ENCODE results near the gene KSR1.
"Not testable (repeated sequence)": the region's sequence is repeated elsewhere in the genome, so short reads cannot be mapped to it uniquely, and the experiment has no call there.

KSR1 gene

GRCh38 chr17:27628376-27628775 lies 172.1 kb downstream of the KSR1 start:
- Histone ChIP-seq H3K79me2 (ENCODE audit: insufficient read depth, low read depth) (no peaks in the 10 kb centered on the region), H3K36me3 (ENCODE audit: insufficient read depth) (no peaks in the 10 kb centered on the region), H3K27me3 (ENCODE audit: insufficient read depth, low read depth) (no peaks in the 10 kb centered on the region), H3K4me1 (ENCODE audit: low read depth, poor library complexity, severe bottlenecking) (peaks cover 7% of the 10 kb centered on the region), H2AFZ (ENCODE audit: low read depth) (no peak overlapping the region), H3K27ac (no peak overlapping the region), H3K9ac (no peak overlapping the region), H4K20me1 (ENCODE audit: insufficient read depth) (no peaks in the 10 kb centered on the region), H3K4me3 (IDR thresholded peaks at IDR 0.05; ENCODE audit: insufficient read depth, low read depth, low read length) (no peak overlapping the region), H3K4me2 (no peak overlapping the region)
- no peak for TF ChIP-seq CTCF (conservative IDR thresholded peaks at IDR 0.05; ENCODE audit: low read depth, low read length)

GRCh38 chr17:27629260-27629659 lies 173.0 kb downstream of the KSR1 start:
- not testable (repeated sequence) for H3K4me3 ChIP-seq (IDR thresholded peaks at IDR 0.05; ENCODE audit: insufficient read depth, low read depth, low read length); H3K36me3 ChIP-seq (ENCODE audit: insufficient read depth); H3K27me3 ChIP-seq (ENCODE audit: insufficient read depth, low read depth); H2AFZ ChIP-seq (ENCODE audit: low read depth); H3K27ac ChIP-seq; H3K9ac ChIP-seq; H3K4me1 ChIP-seq (ENCODE audit: low read depth, poor library complexity, severe bottlenecking); H3K79me2 ChIP-seq (ENCODE audit: insufficient read depth, low read depth); H3K4me2 ChIP-seq; H4K20me1 ChIP-seq (ENCODE audit: insufficient read depth)

DNA sequence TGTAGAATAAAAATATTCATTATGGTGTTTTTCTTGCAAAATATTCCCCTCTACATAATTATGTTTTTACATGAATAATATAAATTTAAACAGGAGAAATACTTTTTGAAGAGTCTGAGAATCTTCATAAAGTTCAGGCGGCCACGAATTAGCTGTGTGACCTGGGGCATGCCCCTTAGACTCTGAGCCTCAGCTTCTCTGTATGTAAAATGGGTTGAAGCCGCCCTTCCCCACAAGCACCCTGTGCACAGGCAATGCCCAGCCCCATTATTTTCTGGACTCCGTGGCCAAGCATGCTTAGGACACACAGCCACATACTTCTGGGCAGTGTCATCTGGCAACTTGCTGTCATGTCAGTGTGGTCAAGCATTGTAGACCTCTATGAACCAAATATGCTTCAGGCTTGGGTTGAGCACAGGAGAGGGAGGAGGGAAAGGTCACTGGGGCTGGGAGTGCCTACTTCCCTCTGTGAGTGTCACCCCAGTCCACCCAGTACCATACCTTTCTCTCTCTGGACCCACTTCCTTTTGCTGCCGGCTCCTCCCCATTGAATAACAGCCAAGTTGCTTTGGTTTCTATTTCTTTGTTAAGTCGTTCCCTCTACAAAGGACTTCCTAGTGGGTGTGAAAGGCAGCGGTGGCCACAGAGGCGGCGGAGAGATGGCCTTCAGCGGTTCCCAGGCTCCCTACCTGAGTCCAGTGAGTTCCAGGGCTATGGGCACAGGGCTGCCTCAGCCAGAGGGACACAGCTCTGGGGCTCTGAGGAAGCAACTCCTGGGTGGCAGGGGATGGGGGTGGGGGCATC lies 174.6 kb downstream of the KSR1 start, which contains the start of gene LGALS9:
TSS of gene LGALS9 (plus strand) at position 582 of the 804 bp plus-strand sequence. CDS start at position 660, 78 bp downstream.
- no peak for TF ChIP-seq CTCF (conservative IDR thresholded peaks at IDR 0.05; ENCODE audit: low read depth, low read length)
- Histone ChIP-seq H3K79me2 (ENCODE audit: insufficient read depth, low read depth) (no peaks in the 10 kb centered on the region), H3K4me3 (IDR thresholded peaks at IDR 0.05; ENCODE audit: insufficient read depth, low read depth, low read length) (no peak within 1 kb of the TSS), H3K36me3 (ENCODE audit: insufficient read depth) (no peaks in the 10 kb centered on the region), H3K4me2 (peak within 1 kb of the TSS; percentile 42), H3K9ac (no peak within 1 kb of the TSS; the same call in 1 of the 2 replicates), H3K27me3 (ENCODE audit: insufficient read depth, low read depth) (no peaks in the 10 kb centered on the region), H2AFZ (ENCODE audit: low read depth) (no peak within 1 kb of the TSS; the same call in 1 of the 2 replicates), H3K4me1 (ENCODE audit: low read depth, poor library complexity, severe bottlenecking) (peaks cover 7% of the 10 kb centered on the region), H4K20me1 (ENCODE audit: insufficient read depth) (no peaks in the 10 kb centered on the region), H3K27ac (no peak within 1 kb of the TSS)

- H3K4me3 ChIP-seq (IDR thresholded peaks at IDR 0.05; ENCODE audit: insufficient read depth, low read depth, low read length), result no peak overlapping the region
- TF ChIP-seq CTCF (conservative IDR thresholded peaks at IDR 0.05; ENCODE audit: low read depth, low read length), result no peak
Observed at GRCh38 chr17:27631411-27631760, 175.1 kb downstream of the KSR1 start.

More at GRCh38 chr17:27631411-27631760, 175.1 kb downstream of the KSR1 start:
- H3K27me3 ChIP-seq (ENCODE audit: insufficient read depth, low read depth), result no peaks in the 10 kb centered on the region
- H4K20me1 ChIP-seq (ENCODE audit: insufficient read depth), result no peaks in the 10 kb centered on the region
- no peaks in the 10 kb centered on the region for H3K36me3 ChIP-seq (ENCODE audit: insufficient read depth)
- H3K9ac ChIP-seq, result no peak overlapping the region; the same call in 1 of the 2 replicates
- peak overlapping the region; percentile 42 for H3K4me2 ChIP-seq
- H2AFZ ChIP-seq (ENCODE audit: low read depth), result no peak overlapping the region; the same call in 1 of the 2 replicates
- H3K27ac ChIP-seq, result no peak overlapping the region
- H3K79me2 ChIP-seq (ENCODE audit: insufficient read depth, low read depth), result no peaks in the 10 kb centered on the region
- peaks cover 7% of the 10 kb centered on the region for H3K4me1 ChIP-seq (ENCODE audit: low read depth, poor library complexity, severe bottlenecking)
